AG09319 (cell line): Measurements from ENCODE around the gene C11orf71.

Experiments
- DNase-seq: peaks from one replicate; pipeline ENCODE4 v3.0.0-alpha.2; 2010; ENCODE audit warnings: low read depth; ENCODE audit errors: extremely low read depth
- TF ChIP-seq, protein P1 (sequence below): IDR thresholded peaks from 2 replicates; pipeline ENCODE4 v1.5.1; 2011; ENCODE audit warnings: low read depth, mild to moderate bottlenecking, inconsistent platforms, low read length, moderate library complexity

Gene C11orf71

DNA sequence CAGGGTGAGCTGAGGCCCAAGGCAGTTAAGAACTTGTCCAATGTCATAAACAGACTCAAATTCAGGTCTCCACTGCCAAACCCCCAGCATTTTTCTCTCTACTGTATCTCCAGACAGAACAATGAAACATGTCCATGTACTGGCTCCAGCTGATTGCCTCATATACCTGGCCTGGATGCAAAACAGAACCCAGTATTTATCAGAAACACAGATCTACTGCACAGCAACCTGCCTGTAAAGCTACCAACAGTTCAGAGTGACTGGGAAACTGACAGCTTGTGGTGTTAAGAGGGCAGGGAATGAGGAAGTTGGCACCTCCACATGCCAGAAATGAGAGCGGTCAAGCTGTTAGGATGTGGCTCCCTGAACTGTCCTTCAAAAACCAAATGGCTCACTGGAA lies 41.6 kb downstream of the C11orf71 start:
- TF ChIP-seq, protein P1, sequence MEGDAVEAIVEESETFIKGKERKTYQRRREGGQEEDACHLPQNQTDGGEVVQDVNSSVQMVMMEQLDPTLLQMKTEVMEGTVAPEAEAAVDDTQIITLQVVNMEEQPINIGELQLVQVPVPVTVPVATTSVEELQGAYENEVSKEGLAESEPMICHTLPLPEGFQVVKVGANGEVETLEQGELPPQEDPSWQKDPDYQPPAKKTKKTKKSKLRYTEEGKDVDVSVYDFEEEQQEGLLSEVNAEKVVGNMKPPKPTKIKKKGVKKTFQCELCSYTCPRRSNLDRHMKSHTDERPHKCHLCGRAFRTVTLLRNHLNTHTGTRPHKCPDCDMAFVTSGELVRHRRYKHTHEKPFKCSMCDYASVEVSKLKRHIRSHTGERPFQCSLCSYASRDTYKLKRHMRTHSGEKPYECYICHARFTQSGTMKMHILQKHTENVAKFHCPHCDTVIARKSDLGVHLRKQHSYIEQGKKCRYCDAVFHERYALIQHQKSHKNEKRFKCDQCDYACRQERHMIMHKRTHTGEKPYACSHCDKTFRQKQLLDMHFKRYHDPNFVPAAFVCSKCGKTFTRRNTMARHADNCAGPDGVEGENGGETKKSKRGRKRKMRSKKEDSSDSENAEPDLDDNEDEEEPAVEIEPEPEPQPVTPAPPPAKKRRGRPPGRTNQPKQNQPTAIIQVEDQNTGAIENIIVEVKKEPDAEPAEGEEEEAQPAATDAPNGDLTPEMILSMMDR = no peak
- DNase-seq = no peak

DNA sequence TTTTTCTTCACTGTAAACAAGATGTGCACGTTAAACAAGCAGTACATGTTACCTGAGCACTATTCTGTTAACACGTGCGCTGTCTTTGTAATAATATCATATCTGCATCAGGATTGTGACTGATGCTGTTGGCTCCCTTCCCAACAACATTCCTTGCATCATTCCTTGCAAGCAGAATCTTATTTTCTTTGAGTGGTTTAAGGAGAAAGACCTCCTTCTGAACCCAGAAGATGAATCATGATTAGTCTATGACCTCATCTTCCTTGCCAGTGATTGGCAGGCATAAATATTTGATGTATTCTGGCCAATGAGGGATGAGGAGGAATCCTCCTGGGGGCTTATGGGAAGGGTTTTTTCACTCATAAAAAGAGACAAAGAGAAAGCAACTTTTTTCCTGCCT lies 46.2 kb downstream of the C11orf71 start:
- DNase-seq = no peak

DNA sequence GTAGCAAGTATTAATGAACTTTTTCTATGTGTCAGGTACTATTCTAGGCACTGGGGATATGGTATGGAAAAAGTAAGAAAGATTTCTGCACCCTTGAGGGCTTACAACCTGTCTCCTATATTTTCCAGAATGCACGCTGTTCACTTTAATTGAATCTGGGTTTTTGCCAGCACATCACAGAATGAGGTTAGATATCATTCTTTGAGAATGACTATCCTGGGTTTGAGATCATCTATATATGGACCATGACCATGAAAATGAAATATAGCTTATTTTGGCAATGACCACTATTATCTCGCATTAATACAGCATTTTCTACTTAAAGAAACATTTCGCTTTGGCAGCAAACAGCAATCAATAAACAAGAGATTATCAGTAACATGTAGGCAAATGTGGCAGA lies 46.9 kb downstream of the C11orf71 start:
- no peak for DNase-seq
- TF ChIP-seq, protein P1 = no peak

More for the DNA sequence above, 46.2 kb downstream of the C11orf71 start:
- TF ChIP-seq, protein P1 = no peak

DNA sequence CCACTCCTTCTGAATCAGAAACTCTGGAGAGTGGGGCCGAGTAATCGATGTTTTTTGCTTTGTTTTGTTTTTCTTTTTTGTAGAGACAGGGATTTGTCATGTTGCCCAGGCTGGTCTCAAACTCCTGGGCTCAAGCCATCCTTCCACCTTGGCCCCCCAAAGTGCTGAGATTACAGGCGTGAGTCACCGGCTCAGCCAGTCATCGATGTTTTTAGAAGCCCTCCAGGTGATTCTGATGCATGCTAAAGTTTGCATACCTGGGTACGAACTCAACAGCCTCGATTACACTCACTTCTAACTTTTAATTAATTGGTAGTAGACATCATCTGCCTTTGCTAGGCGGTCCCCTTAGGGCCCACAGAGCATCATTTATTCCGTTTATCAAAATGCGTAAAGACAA lies 50.3 kb downstream of the C11orf71 start:
- TF ChIP-seq, protein P1 = no peak
- DNase-seq = no peak
